Gastroesophageal sphincter (tissue), 4 donors: ENCODE measurements around the gene PDE4A. TPM values are rescaled to one million over a fixed set of nuclear protein-coding genes. Genes with fewer than 3 reads are reported as not detected.
"Not testable (repeated sequence)": the region's sequence is repeated elsewhere in the genome, so short reads cannot be mapped to it uniquely, and the experiment has no call there.

Source experiments
- ATAC-seq: fragments of 150-250 bp; one replicate; pipeline ENCODE4 v1.9.1; 2016; ENCODE audit warnings: mild to moderate bottlenecking, moderate library complexity
- H3K27ac ChIP-seq, 4 donors: fragments of 200-600 bp; sonication (generic) in 3 of 4; 1 replicate in 3 of 4; 2 replicates in 1 of 4; pipeline ENCODE4 v1.5.1; 2016 to 2019
- H3K27me3 ChIP-seq: fragments of 200-600 bp; sonication (generic); one replicate; pipeline ENCODE4 v1.5.1; 2019
- H3K36me3 ChIP-seq, 2 donors: fragments of 200-600 bp; sonication (generic); one replicate each; pipeline ENCODE4 v1.5.1; 2019; ENCODE audit warnings: control low read depth in 1 of 2
- H3K4me1 ChIP-seq, 3 donors: fragments of 200-600 bp; sonication (generic); 1 replicate in 2 of 3; 2 replicates in 1 of 3; pipeline ENCODE4 v1.5.1; 2016 to 2019; ENCODE audit warnings: control low read depth in 2 of 3
- H3K4me3 ChIP-seq, 2 donors: fragments of 200-600 bp; sonication (generic); one replicate each; pipeline ENCODE4 v1.5.1; 2019; ENCODE audit warnings: mild to moderate bottlenecking in 1 of 2, moderate library complexity in 1 of 2
- H3K9me3 ChIP-seq, 3 donors: fragments of 200-600 bp; sonication (generic); one replicate each; pipeline ENCODE4 v1.5.1; 2017 to 2019; ENCODE audit warnings: control low read depth in 2 of 3
- CTCF ChIP-seq, 4 experiments: fragments of 200-600 bp in 2 of 4; fragments of 450-650 bp in 2 of 4; sonication (generic) in 1 of 4; IDR thresholded peaks; one replicate each; pipeline ENCODE4 v1.5.1; 2017 to 2019; ENCODE audit warnings: antibody characterized with exemption in 4 of 4, mild to moderate bottlenecking in 2 of 4, moderate library complexity in 2 of 4
- EP300 ChIP-seq: sonication (generic); formaldehyde crosslinking; IDR thresholded peaks from one replicate; pipeline ENCODE4 v1.6.1; 2017; ENCODE audit warnings: antibody characterized with exemption, mild to moderate bottlenecking
- POLR2A ChIP-seq, 2 donors: fragments of 450-650 bp; IDR thresholded peaks; one replicate each; pipeline ENCODE4 v1.6.1; 2017; ENCODE audit warnings: antibody characterized with exemption in 2 of 2, mild to moderate bottlenecking in 2 of 2, moderate library complexity in 1 of 2
- POLR2AphosphoS5 ChIP-seq: sonication (generic); formaldehyde crosslinking; IDR thresholded peaks from one replicate; pipeline ENCODE4 v1.6.1; 2017; ENCODE audit warnings: antibody characterized with exemption
- WGBS, 2 donors: methylation state at CpG; one replicate each; pipeline ENCODE4 v1.1.5; 2018; ENCODE audit warnings: low coverage in 1 of 2; 5-methylcytosine and 5-hydroxymethylcytosine counted together
- total RNA-seq, 4 donors: library from RNA; depleted of rRNA; stranded (reverse); fragments of >200 nt; gene quantifications; one replicate each; pipeline ENCODE4 v1.1.0, GENCODE V29; 2016

The PDE4A gene
- total RNA-seq, 4 donors from 2014 or later, result 7.3 to 22.5 (median 10.0) TPM

- H3K27ac ChIP-seq, result no peak overlapping the region
- no peak for ATAC-seq
- peaks cover 0 to under 1% (median 0%) of the 10 kb centered on the region in 3 donors for H3K9me3 ChIP-seq
- peaks cover 0 to 18% (median 9%) of the 10 kb centered on the region in 3 donors for H3K4me1 ChIP-seq
- peaks cover 74% of the 10 kb centered on the region for H3K27me3 ChIP-seq
- TF ChIP-seq CTCF (IDR thresholded peaks at IDR 0.05) (no peak), POLR2A (IDR thresholded peaks at IDR 0.05) (no peak), POLR2AphosphoS5 (no peak), EP300 (no peak)
- 65 to 79% methylated on average over 7 to 12 of the region's 18 CpGs for WGBS, 2 donors
- no peak overlapping the region for H3K4me3 ChIP-seq
- no peaks in the 10 kb centered on the region for H3K36me3 ChIP-seq
Observed at GRCh38 chr19:10408511-10409283, 11.6 kb upstream of the PDE4A start.

GRCh38 chr19:10411224-10411623 lies 9.1 kb upstream of the PDE4A start:
- H3K4me1 ChIP-seq, H3K36me3 ChIP-seq, H3K4me3 ChIP-seq, ATAC-seq, H3K27ac ChIP-seq: not testable (repeated sequence)
- peaks cover 0 to 14% (median 0%) of the 10 kb centered on the region in 3 donors for H3K9me3 ChIP-seq
- 76 to 92% methylated on average over 2 of the region's 5 CpGs for WGBS, 2 donors
- peaks cover 72% of the 10 kb centered on the region for H3K27me3 ChIP-seq

GRCh38 chr19:10412257-10412977 lies 7.9 kb upstream of the PDE4A start:
- WGBS, 2 donors, result 62 to 75% methylated on average over 7 of the region's 13 CpGs
- Histone ChIP-seq H3K4me3 (no peak overlapping the region), H3K27me3 (peaks cover 72% of the 10 kb centered on the region), H3K9me3 (peaks cover 0 to 14% (median 0%) of the 10 kb centered on the region in 3 donors), H3K4me1 (peaks cover 0 to 18% (median 10%) of the 10 kb centered on the region in 3 donors), H3K36me3 (no peaks in the 10 kb centered on the region), H3K27ac (no peak overlapping the region)
- no peak for ATAC-seq
- TF ChIP-seq POLR2A (IDR thresholded peaks at IDR 0.05) (no peak), CTCF (IDR thresholded peaks at IDR 0.05) (no peak), EP300 (no peak), POLR2AphosphoS5 (no peak)

- H3K27ac ChIP-seq, result peak overlapping the region in 1 of 4 donors; percentile 49
- WGBS, 2 donors, result 3% methylated on average over 6 to 7 of the region's 9 CpGs
- H3K36me3 ChIP-seq, result no peaks in the 10 kb centered on the region
- TF ChIP-seq POLR2AphosphoS5, result no peak
- no peak for TF ChIP-seq POLR2A (IDR thresholded peaks at IDR 0.05)
- TF ChIP-seq CTCF (IDR thresholded peaks at IDR 0.05), result no peak
- no peak for TF ChIP-seq EP300
- peak overlapping the region in 1 of 2 donors; percentile 40 for H3K4me3 ChIP-seq
- peaks cover 74% of the 10 kb centered on the region for H3K27me3 ChIP-seq
- no peak for ATAC-seq
- peaks cover 0 to 14% (median 0%) of the 10 kb centered on the region in 3 donors for H3K9me3 ChIP-seq
- H3K4me1 ChIP-seq, result peaks cover 0 to 46% (median 30%) of the 10 kb centered on the region in 3 donors
Observed at GRCh38 chr19:10416083-10416379, 4.3 kb upstream of the PDE4A start.

GRCh38 chr19:10416380-10417257 lies 3.7 kb upstream of the PDE4A start:
- ATAC-seq, result peak; percentile 71
- H3K27ac ChIP-seq, result peak overlapping the region in 1 of 4 donors; percentile 49
- WGBS, 2 donors, result 10% methylated on average over 2 of the region's 67 CpGs; no CpG with 5 or more reads in 1 of the 2 donors
- peaks cover 77% of the 10 kb centered on the region for H3K27me3 ChIP-seq
- TF ChIP-seq CTCF (IDR thresholded peaks at IDR 0.05) (peak in 3 of 4 experiments; percentile 55 to 80 (median 65)), POLR2A (IDR thresholded peaks at IDR 0.05) (no peak)
- peaks cover 0 to 14% (median 0%) of the 10 kb centered on the region in 3 donors for H3K9me3 ChIP-seq
- peaks cover 0 to 50% (median 30%) of the 10 kb centered on the region in 3 donors for H3K4me1 ChIP-seq
- H3K4me3 ChIP-seq, result peak overlapping the region; percentile 2 to 40
- no peaks in the 10 kb centered on the region for H3K36me3 ChIP-seq
